Dendritic cell treated with granulocyte-macrophage colony-stimulating factor and Interleukin-4, amounts not matched to agents 40 ng/mL and 50 ng/mL, for 4 days (primary cell): ENCODE results near the gene OR51A4.

Source experiments
- H3K27ac Mint-ChIP-seq: one replicate; pipeline ENCODE4 v1.8.0; 2022; ENCODE audit warnings: mild to moderate bottlenecking, mixed read lengths
- H3K27me3 Mint-ChIP-seq: one replicate; pipeline ENCODE4 v1.8.0; 2022; ENCODE audit warnings: mild to moderate bottlenecking, mixed read lengths
- H3K36me3 Mint-ChIP-seq: one replicate; pipeline ENCODE4 v1.8.0; 2022; ENCODE audit warnings: low read depth, mixed read lengths
- H3K4me1 Mint-ChIP-seq: one replicate; pipeline ENCODE4 v1.8.0; 2022; ENCODE audit warnings: low read depth, mixed read lengths
- H3K4me3 Mint-ChIP-seq: one replicate; pipeline ENCODE4 v1.8.0; 2022; ENCODE audit warnings: mild to moderate bottlenecking, moderate library complexity, mixed read lengths
- H3K9me3 Mint-ChIP-seq: one replicate; pipeline ENCODE4 v1.8.0; 2022; ENCODE audit warnings: mixed read lengths
- intact Hi-C: fragments of 100-400 bp; cut with micrococcal nuclease; formaldehyde crosslinking; loops from one replicate; pipeline ENCODE4 v1.15.0; 2022

Gene OR51A4

GRCh38 chr11:4922304-4922703 is 25.1 kb downstream of the OR51A4 start:
- intact Hi-C loops = no loop called here
- Mint-ChIP-seq H3K4me3 (no peak overlapping the region), H3K4me1 (no peaks in the 10 kb centered on the region), H3K9me3 (no peaks in the 10 kb centered on the region), H3K27me3 (no peaks in the 10 kb centered on the region), H3K27ac (no peak overlapping the region), H3K36me3 (no peaks in the 10 kb centered on the region)

- Mint-ChIP-seq H3K27me3 (no peaks in the 10 kb centered on the region), H3K4me1 (no peaks in the 10 kb centered on the region), H3K27ac (no peak overlapping the region), H3K36me3 (no peaks in the 10 kb centered on the region), H3K9me3 (no peaks in the 10 kb centered on the region), H3K4me3 (no peak overlapping the region)
- intact Hi-C loops = no loop called here
These were observed 25.6 kb downstream of the OR51A4 start for GRCh38 chr11:4921796-4922195.

GRCh38 chr11:4919250-4919649 is 28.2 kb downstream of the OR51A4 start, which contains the start of gene OR51G2:
TSS of gene OR51G2 (minus strand) at chr11:4919350. CDS start at chr11:4915663, 3,687 bp downstream.
- intact Hi-C loops = no loop called here
- Mint-ChIP-seq H3K27ac (no peak within 1 kb of the TSS), H3K4me1 (no peaks in the 10 kb centered on the region), H3K36me3 (no peaks in the 10 kb centered on the region), H3K9me3 (peaks cover 7% of the 10 kb centered on the region), H3K27me3 (no peaks in the 10 kb centered on the region), H3K4me3 (no peak within 1 kb of the TSS)

- H3K4me3 Mint-ChIP-seq = no peak overlapping the region
- H3K4me1 Mint-ChIP-seq = no peaks in the 10 kb centered on the region
- peaks cover 7% of the 10 kb centered on the region for H3K9me3 Mint-ChIP-seq
- no peaks in the 10 kb centered on the region for H3K27me3 Mint-ChIP-seq
- intact Hi-C loops = no loop called here
- no peaks in the 10 kb centered on the region for H3K36me3 Mint-ChIP-seq
- H3K27ac Mint-ChIP-seq = no peak overlapping the region
These were observed 30.8 kb downstream of the OR51A4 start for GRCh38 chr11:4916581-4916980.

- intact Hi-C loops = no loop called here
- no peak within 1 kb of the TSS for H3K27ac Mint-ChIP-seq
- H3K4me3 Mint-ChIP-seq = no peak within 1 kb of the TSS
- H3K4me1 Mint-ChIP-seq = no peaks in the 10 kb centered on the region
- H3K36me3 Mint-ChIP-seq = no peaks in the 10 kb centered on the region
- H3K27me3 Mint-ChIP-seq = no peaks in the 10 kb centered on the region
- peaks cover 3% of the 10 kb centered on the region for H3K9me3 Mint-ChIP-seq
These were observed 43.9 kb downstream of the OR51A4 start, which contains the start of gene OR51A7 for GRCh38 chr11:4903484-4903883. TSS of gene OR51A7 (plus strand) at chr11:4903783. CDS start at chr11:4907370, 3,587 bp downstream.
